B cell (primary cell): ENCODE measurements around the gene IL19. TPM values are rescaled to one million over a fixed set of nuclear protein-coding genes. Genes with fewer than 3 reads are reported as not detected.

Source experiments
- ATAC-seq: fragments of 200-7000 bp; cut with Tn5 transposase; one replicate; pipeline ENCODE4 v1.10.0; 2021; ENCODE audit warnings: low read depth, mild to moderate bottlenecking, moderate number of reproducible peaks, moderate library complexity
- CTCF ChIA-PET: fragments of 350-600 bp; sonication (Branson Sonifier 250); formaldehyde crosslinking; loops from one replicate; lab custom pipeline; 2021; ENCODE audit warnings: antibody characterized with exemption, inconsistent platforms; lab: Charles Lee
- POLR2A ChIA-PET: fragments of 350-600 bp; sonication (Branson Sonifier 250); formaldehyde crosslinking; loops from one replicate; lab custom pipeline; 2021; ENCODE audit warnings: antibody characterized with exemption; lab: Charles Lee
- DNase-seq: peaks from one replicate; pipeline ENCODE4 v3.0.0; 2013
- H2AFZ ChIP-seq: 2 replicates; pipeline ENCODE4 v1.6.1; 2012; ENCODE audit warnings: mild to moderate bottlenecking, low read depth, low read length; ENCODE audit not compliant: insufficient read depth, poor library complexity, severe bottlenecking
- H3K27ac ChIP-seq, 2 donors: 1 replicate in 1 of 2; 2 replicates in 1 of 2; pipeline ENCODE4 v1.5.1; 2012 to 2013; ENCODE audit warnings: low read length in 2 of 2, mild to moderate bottlenecking in 2 of 2, moderate library complexity in 1 of 2
- H3K27me3 ChIP-seq, 4 experiments: fragments of 200-600 bp in 1 of 4; sonication (generic) in 1 of 4; replicated peaks in 1 of 4; 1 replicate in 2 of 4; 2 replicates in 2 of 4; pipeline versions ENCODE4 v1.6.1 to v1.7.0; 2013 to 2016; ENCODE audit warnings: low read length in 3 of 4, mild to moderate bottlenecking in 2 of 4, mixed read lengths in 1 of 4, moderate library complexity in 1 of 4; ENCODE audit not compliant: insufficient read depth in 4 of 4, control insufficient read depth in 3 of 4; ENCODE audit errors: control extremely low read depth in 1 of 4
- H3K36me3 ChIP-seq, 2 experiments: replicated peaks in 1 of 2; 1 replicate in 1 of 2; 2 replicates in 1 of 2; pipeline versions ENCODE4 v1.6.1 to v1.7.1; 2013; ENCODE audit warnings: low read length in 1 of 2; ENCODE audit not compliant: insufficient read depth in 2 of 2, control insufficient read depth in 1 of 2; ENCODE audit errors: control extremely low read depth in 1 of 2, extremely low read depth in 1 of 2
- H3K4me1 ChIP-seq, 2 donors: fragments of 200-600 bp in 1 of 2; sonication (generic) in 1 of 2; 1 replicate in 1 of 2; 2 replicates in 1 of 2; pipeline versions ENCODE4 v1.5.1 to v1.6.1; 2013 to 2017; ENCODE audit warnings: low read length in 2 of 2; ENCODE audit not compliant: control insufficient read depth in 2 of 2, insufficient read depth in 2 of 2
- H3K4me2 ChIP-seq: replicated peaks from 2 replicates; pipeline ENCODE3; 2012; ENCODE audit warnings: mild to moderate bottlenecking, low read depth, low read length; ENCODE audit not compliant: poor library complexity, severe bottlenecking
- H3K4me3 ChIP-seq, 5 experiments: fragments of 200-600 bp in 1 of 5; sonication (generic) in 1 of 5; 1 replicate in 3 of 5; 2 replicates in 2 of 5; pipeline versions ENCODE4 v1.5.1 to v1.7.0; 2011 to 2016; ENCODE audit warnings: low read length in 4 of 5, mild to moderate bottlenecking in 4 of 5, low read depth in 2 of 5, control low read depth in 1 of 5, moderate library complexity in 1 of 5; ENCODE audit not compliant: insufficient read depth in 1 of 5; ENCODE audit errors: control extremely low read depth in 1 of 5, extremely low read depth in 1 of 5
- H3K79me2 ChIP-seq: fragments of 200-600 bp; sonication (generic); one replicate; pipeline ENCODE4 v1.6.0; 2016; ENCODE audit warnings: low read length; ENCODE audit not compliant: control insufficient read depth, insufficient read depth
- H3K9ac ChIP-seq: fragments of 200-600 bp; sonication (generic); 2 replicates; pipeline ENCODE4 v1.6.1; 2017; ENCODE audit warnings: mild to moderate bottlenecking, low read length, moderate library complexity
- H3K9me3 ChIP-seq, 3 donors: one replicate each; pipeline versions ENCODE4 v1.6.1 to v1.7.1; 2013; ENCODE audit warnings: low read length in 2 of 3; ENCODE audit not compliant: control insufficient read depth in 2 of 3, insufficient read depth in 1 of 3; ENCODE audit errors: control extremely low read depth in 1 of 3
- H4K20me1 ChIP-seq: 2 replicates; pipeline ENCODE4 v1.6.0; 2012; ENCODE audit warnings: mild to moderate bottlenecking, low read length; ENCODE audit not compliant: insufficient read depth, control insufficient read depth, poor library complexity, severe bottlenecking
- H3K27ac Mint-ChIP-seq: one replicate; pipeline ENCODE4 v1.8.0; 2021; ENCODE audit warnings: mixed read lengths
- H3K27me3 Mint-ChIP-seq: one replicate; pipeline ENCODE4 v1.8.0; 2021; ENCODE audit warnings: mixed read lengths
- H3K4me1 Mint-ChIP-seq: one replicate; pipeline ENCODE4 v1.8.0; 2021; ENCODE audit warnings: mixed read lengths
- H3K4me3 Mint-ChIP-seq: one replicate; pipeline ENCODE4 v1.8.0; 2021; ENCODE audit warnings: mixed read lengths
- H3K9me3 Mint-ChIP-seq: one replicate; pipeline ENCODE4 v1.8.0; 2022; ENCODE audit warnings: mixed read lengths; ENCODE audit not compliant: insufficient read depth
- EZH2 ChIP-seq: IDR thresholded peaks from 2 replicates; pipeline ENCODE4 v1.6.1; 2012; ENCODE audit warnings: borderline replicate concordance, low read depth, mild to moderate bottlenecking, moderate library complexity, low read length; ENCODE audit not compliant: insufficient read depth, poor library complexity, severe bottlenecking
- WGBS: methylation state at CpG from one replicate; pipeline ENCODE4 v1.1.5; 2013; ENCODE audit warnings: missing lambda C conversion rate; ENCODE audit not compliant: insufficient coverage; 5-methylcytosine and 5-hydroxymethylcytosine counted together
- intact Hi-C: fragments of 100-400 bp; cut with micrococcal nuclease; formaldehyde crosslinking; loops from one replicate; pipeline ENCODE4 v1.10.0; 2022
- polyA plus RNA-seq: library from polyadenylated mRNA; depleted of rRNA; stranded (reverse); fragments of >200 nt; gene quantifications from 2 replicates; pipeline ENCODE4 v1.2.3, GENCODE V29; 2012
- total RNA-seq, 2 donors: library from RNA; stranded (reverse); fragments of 120-200 nt in 1 of 2; gene quantifications; 1 replicate in 1 of 2; 2 replicates in 1 of 2; pipeline versions ENCODE4 v1.2.3 to v1.2.4, GENCODE V29; 2013 to 2022
- TF ChIP-seq, protein P1 (sequence below): fragments of 200-600 bp; IDR thresholded peaks from one replicate; pipeline ENCODE4 v1.8.0; 2022; ENCODE audit warnings: antibody characterized with exemption, mild to moderate bottlenecking

Gene IL19
- total and polyA plus RNA-seq, 2 donors (not counting 1 experiment from before 2014, with no cell fraction given): 0.27 TPM; not detected in 1

DNA sequence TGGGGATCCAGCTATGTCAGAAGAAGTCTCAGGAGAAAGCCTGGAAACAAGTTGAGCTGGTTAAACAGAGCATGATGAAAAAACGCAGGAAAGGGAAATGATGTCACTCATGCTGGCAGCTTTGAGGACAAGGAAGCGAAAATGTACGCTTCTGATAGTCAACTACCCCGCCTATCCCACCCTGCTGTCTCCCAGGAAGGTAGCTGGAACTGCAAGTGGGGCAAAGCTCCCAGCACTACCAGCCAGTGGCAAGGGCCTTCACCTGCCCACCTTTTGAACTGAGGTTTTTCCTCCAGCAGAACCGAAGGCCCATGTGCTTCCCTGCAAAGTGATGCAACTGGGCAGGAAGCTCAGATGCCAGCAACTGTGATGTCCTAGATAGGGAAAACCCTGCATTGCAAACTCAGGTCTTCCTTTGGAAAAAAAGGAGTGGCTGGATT, 88.5 kb downstream of the IL19 start:
- no peak overlapping the region for H3K9ac ChIP-seq
- H3K27ac ChIP-seq: no peak overlapping the region
- TF ChIP-seq, protein P1, sequence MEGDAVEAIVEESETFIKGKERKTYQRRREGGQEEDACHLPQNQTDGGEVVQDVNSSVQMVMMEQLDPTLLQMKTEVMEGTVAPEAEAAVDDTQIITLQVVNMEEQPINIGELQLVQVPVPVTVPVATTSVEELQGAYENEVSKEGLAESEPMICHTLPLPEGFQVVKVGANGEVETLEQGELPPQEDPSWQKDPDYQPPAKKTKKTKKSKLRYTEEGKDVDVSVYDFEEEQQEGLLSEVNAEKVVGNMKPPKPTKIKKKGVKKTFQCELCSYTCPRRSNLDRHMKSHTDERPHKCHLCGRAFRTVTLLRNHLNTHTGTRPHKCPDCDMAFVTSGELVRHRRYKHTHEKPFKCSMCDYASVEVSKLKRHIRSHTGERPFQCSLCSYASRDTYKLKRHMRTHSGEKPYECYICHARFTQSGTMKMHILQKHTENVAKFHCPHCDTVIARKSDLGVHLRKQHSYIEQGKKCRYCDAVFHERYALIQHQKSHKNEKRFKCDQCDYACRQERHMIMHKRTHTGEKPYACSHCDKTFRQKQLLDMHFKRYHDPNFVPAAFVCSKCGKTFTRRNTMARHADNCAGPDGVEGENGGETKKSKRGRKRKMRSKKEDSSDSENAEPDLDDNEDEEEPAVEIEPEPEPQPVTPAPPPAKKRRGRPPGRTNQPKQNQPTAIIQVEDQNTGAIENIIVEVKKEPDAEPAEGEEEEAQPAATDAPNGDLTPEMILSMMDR: no peak
- no peak for TF ChIP-seq EZH2
- H3K4me2 ChIP-seq: no peak overlapping the region
- peaks cover 4% of the 10 kb centered on the region for H3K4me1 Mint-ChIP-seq
- CTCF ChIA-PET: interaction anchor here (0.7 to 3.1 kb wide), 12 partner anchors 13 to 124 kb away, joined by 3 to 16 read pairs (median 3); partner anchors contain the start of gene FCMR
- no peaks in the 10 kb centered on the region for H3K79me2 ChIP-seq
- POLR2A ChIA-PET: no interaction called here
- H3K4me3 ChIP-seq: no peak overlapping the region
- peaks cover 22% of the 10 kb centered on the region for H3K27me3 Mint-ChIP-seq
- WGBS: 69% methylated on average over 2 of the region's 5 CpGs
- intact Hi-C loops: no loop called here
- H2AFZ ChIP-seq: no peak overlapping the region
- peaks cover 0 to 4% (median 0%) of the 10 kb centered on the region in 4 experiments for H3K27me3 ChIP-seq
- ATAC-seq (no peak), DNase-seq (no peak)
- H3K9me3 Mint-ChIP-seq: no peaks in the 10 kb centered on the region
- no peak overlapping the region for H3K4me3 Mint-ChIP-seq
- no peaks in the 10 kb centered on the region for H3K9me3 ChIP-seq
- H4K20me1 ChIP-seq: no peaks in the 10 kb centered on the region
- H3K27ac Mint-ChIP-seq: no peak overlapping the region
- no peaks in the 10 kb centered on the region for H3K4me1 ChIP-seq
- no peaks in the 10 kb centered on the region for H3K36me3 ChIP-seq

DNA sequence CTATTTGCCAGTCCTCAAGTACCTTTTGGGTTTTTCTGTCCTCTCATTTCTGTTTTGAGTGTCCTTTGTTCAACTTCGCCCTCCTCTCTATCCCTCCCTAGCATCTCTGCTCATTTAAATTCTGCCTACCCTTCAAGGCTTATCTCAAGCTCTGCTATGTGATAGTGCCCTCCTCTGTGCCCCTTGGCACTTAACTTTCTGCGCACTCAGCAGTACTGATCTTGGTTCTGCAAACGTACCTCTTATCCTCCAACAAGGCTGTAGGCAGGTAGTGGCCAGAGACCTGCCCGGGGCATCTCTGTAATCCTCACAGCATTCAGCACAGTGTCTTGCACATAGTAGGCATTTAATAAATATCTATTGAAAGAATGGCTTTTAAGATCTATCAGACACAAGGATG, 89.6 kb downstream of the IL19 start:
- intact Hi-C loops: no loop called here

More for the DNA sequence above, 89.6 kb downstream of the IL19 start:
- Histone ChIP-seq H3K4me1 (no peaks in the 10 kb centered on the region), H4K20me1 (no peaks in the 10 kb centered on the region), H3K79me2 (no peaks in the 10 kb centered on the region), H3K27ac (no peak overlapping the region), H3K4me2 (no peak overlapping the region), H2AFZ (no peak overlapping the region), H3K36me3 (no peaks in the 10 kb centered on the region), H3K9ac (no peak overlapping the region), H3K27me3 (peaks cover 0 to 4% (median 0%) of the 10 kb centered on the region in 4 experiments), H3K4me3 (no peak overlapping the region), H3K9me3 (no peaks in the 10 kb centered on the region)
- Mint-ChIP-seq H3K4me1 (peaks cover 8% of the 10 kb centered on the region), H3K27ac (no peak overlapping the region), H3K27me3 (peaks cover 22% of the 10 kb centered on the region), H3K4me3 (no peak overlapping the region), H3K9me3 (no peaks in the 10 kb centered on the region)
- WGBS: 91% methylated on average over 3 of the region's 4 CpGs
- ChIA-PET CTCF (interaction anchor here (1.1 to 3.1 kb wide), 9 partner anchors 24 to 125 kb away, joined by 3 to 16 read pairs (median 4); no protein-coding TSS in a partner anchor), POLR2A (no interaction called here)
- no peak for ATAC-seq
- no peak for DNase-seq
- no peak for TF ChIP-seq EZH2
- TF ChIP-seq, protein P1: no peak
